GM19023 (cell line): ENCODE results near the gene TMEM165.
"Not testable (repeated sequence)": the region's sequence is repeated elsewhere in the genome, so short reads cannot be mapped to it uniquely, and the experiment has no call there.

Source experiments
- ATAC-seq: cut with Tn5 transposase; IDR thresholded peaks from one replicate; pipeline ENCODE4 v1.9.1; 2021; ENCODE audit warnings: mild to moderate bottlenecking, moderate library complexity; ENCODE audit not compliant: unreplicated experiment

TMEM165 gene, protein sequence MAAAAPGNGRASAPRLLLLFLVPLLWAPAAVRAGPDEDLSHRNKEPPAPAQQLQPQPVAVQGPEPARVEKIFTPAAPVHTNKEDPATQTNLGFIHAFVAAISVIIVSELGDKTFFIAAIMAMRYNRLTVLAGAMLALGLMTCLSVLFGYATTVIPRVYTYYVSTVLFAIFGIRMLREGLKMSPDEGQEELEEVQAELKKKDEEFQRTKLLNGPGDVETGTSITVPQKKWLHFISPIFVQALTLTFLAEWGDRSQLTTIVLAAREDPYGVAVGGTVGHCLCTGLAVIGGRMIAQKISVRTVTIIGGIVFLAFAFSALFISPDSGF

GRCh38 chr4:55395529-55396307, at the start of gene TMEM165:
Gene TMEM165 (plus strand): TSS chr4:55395957. CDS start chr4:55396190, 233 bp downstream.
- ATAC-seq = peak; percentile 96

- ATAC-seq = peak; percentile 97
Measured at GRCh38 chr4:55345980-55346850, 49.5 kb upstream of the TMEM165 start, which contains the start of gene SRD5A3. Gene SRD5A3 (plus strand): TSS chr4:55346242. CDS start chr4:55346337, 95 bp downstream.

GRCh38 chr4:55346851-55347255, 48.9 kb upstream of the TMEM165 start:
- peak; percentile 1 for ATAC-seq

GRCh38 chr4:55347610-55348228, 48.0 kb upstream of the TMEM165 start:
- no peak for ATAC-seq

- no peak for ATAC-seq
Measured at GRCh38 chr4:55348466-55348865, 47.3 kb upstream of the TMEM165 start.

DNA sequence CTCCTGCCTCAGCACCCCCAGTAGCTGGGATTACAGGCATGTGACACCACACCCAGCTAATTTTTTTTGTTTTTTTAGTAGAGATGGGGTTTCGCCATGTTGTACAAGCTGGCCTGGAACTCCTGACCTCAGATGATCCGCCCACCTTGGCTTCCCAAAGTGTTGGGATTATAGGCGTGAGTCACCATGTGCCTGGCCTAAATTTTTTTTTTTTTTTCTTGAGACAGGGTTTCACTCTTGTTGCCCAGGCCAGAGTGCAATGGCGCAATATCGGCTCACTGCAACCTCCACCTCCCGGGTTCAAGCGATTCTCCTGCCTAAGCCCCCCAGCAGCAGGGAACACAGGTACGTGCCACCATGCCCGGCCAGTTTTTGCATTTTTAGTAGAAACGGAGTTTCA, 44.9 kb upstream of the TMEM165 start:
- ATAC-seq = not testable (repeated sequence)

- no peak for ATAC-seq
Measured at GRCh38 chr4:55351824-55352223, 43.9 kb upstream of the TMEM165 start.

GRCh38 chr4:55352726-55353125, 43.0 kb upstream of the TMEM165 start:
- no peak for ATAC-seq

DNA sequence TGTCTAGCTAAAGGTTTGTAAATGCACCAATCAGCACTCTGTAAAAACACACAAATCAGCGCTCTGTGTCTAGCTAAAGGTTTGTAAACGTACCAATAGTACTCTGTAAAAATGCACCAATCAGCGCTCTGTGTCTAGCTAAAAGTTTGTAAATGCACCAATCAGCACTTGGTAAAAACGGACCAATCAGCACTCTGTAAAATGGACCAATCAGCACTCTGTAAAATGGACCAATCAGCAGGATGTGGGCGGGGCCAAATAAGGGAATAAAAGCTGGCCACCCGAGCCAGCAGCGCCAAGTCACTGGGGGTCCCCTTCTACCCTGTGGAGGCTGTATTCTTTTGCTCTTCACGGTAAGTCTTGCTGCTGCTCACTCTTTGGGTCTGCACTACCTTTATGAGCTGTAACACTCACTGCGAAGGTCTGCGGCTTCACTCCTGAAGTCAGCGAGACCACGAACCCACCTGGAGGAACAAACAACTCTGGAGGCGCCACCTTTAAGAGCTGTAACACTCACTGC, 42.5 kb upstream of the TMEM165 start:
- not testable (repeated sequence) for ATAC-seq

GRCh38 chr4:55354648-55355047, 41.1 kb upstream of the TMEM165 start:
- ATAC-seq = no peak

- ATAC-seq = no peak
Measured at GRCh38 chr4:55355555-55355954, 40.2 kb upstream of the TMEM165 start.

GRCh38 chr4:55356991-55357461, 38.7 kb upstream of the TMEM165 start:
- no peak for ATAC-seq

DNA sequence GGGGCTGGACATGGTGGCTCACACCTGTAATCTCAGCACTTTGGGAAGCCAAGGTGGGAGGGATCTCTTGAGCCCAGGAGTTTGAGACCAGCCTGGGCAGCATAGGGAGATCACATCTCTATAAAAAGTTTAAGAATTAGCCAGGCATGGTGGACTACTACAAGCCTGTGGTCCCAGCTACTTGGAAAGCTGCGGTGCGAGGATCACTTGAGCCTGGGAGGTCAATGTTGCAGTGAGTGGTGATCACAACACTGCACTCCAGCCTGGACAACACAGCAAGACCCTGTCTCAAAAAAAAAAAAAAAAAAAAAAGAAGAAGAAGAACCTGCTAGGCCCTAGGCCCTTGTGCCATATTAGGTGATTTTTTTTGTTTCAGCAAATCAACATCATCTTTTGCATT, 37.5 kb upstream of the TMEM165 start:
- ATAC-seq = no peak

GRCh38 chr4:55358668-55359067, 37.1 kb upstream of the TMEM165 start:
- ATAC-seq = no peak

DNA sequence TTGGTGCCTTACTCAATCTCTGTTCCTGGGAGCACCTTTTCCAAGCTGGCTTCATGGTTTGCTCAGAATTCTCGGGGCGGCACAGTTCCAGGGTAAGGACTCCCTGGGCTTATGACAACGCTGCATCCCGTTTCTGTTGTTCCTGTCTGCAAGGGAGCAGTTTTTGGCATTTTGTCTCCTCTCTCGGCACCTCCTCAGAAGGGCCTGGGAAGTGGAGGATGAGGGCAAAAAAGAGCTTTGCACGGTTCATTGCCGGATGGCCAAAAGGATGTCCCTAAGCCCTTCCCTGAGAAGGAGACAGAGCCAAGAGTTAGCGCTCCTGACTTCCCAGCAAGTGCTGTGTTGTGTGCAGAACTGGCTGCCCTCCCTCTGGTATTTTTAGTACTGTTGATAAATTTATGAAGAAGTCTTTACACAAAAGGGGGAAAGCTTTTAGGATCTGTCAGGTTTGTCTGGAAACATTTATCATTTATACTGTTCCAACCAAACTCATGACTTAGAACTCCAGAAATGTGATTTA, 36.3 kb upstream of the TMEM165 start:
- no peak for ATAC-seq

DNA sequence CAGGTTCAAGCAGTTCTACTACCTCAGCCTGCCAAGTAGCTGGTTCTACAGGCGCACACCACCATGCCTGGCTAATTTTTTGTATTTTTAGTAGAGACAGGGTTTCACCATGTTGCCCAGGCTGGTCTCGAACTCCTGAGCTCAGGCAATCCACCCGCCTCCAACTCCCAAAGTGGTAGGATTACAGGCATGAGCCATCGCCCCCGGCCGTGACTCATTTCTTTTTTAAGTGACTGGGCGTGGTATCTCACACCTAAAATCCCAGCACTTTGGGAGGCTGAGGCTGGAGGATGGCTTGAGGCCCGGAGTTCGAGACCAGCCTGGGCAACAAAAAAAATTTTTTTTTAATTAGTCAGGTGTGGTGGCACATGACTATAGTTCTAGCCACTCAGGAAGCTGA, 32.8 kb upstream of the TMEM165 start:
- not testable (repeated sequence) for ATAC-seq

GRCh38 chr4:55363691-55364351, 31.9 kb upstream of the TMEM165 start:
- no peak for ATAC-seq

GRCh38 chr4:55364691-55365344, 30.9 kb upstream of the TMEM165 start:
- no peak for ATAC-seq

DNA sequence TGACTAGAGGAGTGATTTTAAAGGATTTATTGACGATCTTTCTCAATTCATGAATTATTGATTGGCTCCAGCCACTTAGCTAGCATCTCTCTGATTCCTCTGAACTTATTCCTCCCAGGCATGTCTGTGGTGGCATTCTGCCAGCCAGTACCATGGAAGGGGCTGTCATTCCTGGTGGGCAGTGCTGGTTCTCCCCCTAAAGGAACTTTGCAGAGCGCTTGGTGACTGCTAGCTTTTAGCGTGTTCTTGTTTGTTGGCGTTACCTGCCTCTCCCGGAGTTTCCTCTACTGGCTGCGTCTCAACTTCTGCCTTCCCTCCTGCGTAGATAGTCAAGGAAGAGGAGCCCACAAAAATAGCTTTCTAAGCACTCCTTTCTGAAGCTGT, 30.4 kb upstream of the TMEM165 start:
- no peak for ATAC-seq
